MM.1S (cell line): Measurements from ENCODE around the gene NUP210L.

Experiments
- DNase-seq: peaks from one replicate; pipeline ENCODE4 v3.0.0-alpha.2; 2015
- H2AFZ ChIP-seq: fragments of 300-600 bp; sonication (generic); 2 replicates; pipeline ENCODE4 v1.6.0; 2016; ENCODE audit warnings: antibody characterized with exemption, low read length
- H3F3A ChIP-seq: fragments of 300-600 bp; sonication (generic); 2 replicates; pipeline ENCODE4 v1.6.1; 2016; ENCODE audit warnings: mild to moderate bottlenecking, antibody characterized with exemption, low read length, moderate library complexity, mixed read lengths; ENCODE audit not compliant: insufficient read depth
- H3K27ac ChIP-seq: fragments of 300-600 bp; sonication (generic); 2 replicates; pipeline ENCODE4 v1.5.1; 2016; ENCODE audit warnings: mild to moderate bottlenecking, low read length
- H3K27me3 ChIP-seq: fragments of 300-600 bp; sonication (generic); replicated peaks from 2 replicates; pipeline ENCODE4 v1.6.0; 2016; ENCODE audit warnings: low read length; ENCODE audit not compliant: insufficient read depth
- H3K36me3 ChIP-seq: fragments of 300-600 bp; sonication (generic); replicated peaks from 2 replicates; pipeline ENCODE4 v1.6.1; 2016; ENCODE audit warnings: mild to moderate bottlenecking, low read length, mixed read lengths; ENCODE audit not compliant: insufficient read depth
- H3K4me1 ChIP-seq: fragments of 300-600 bp; sonication (generic); 2 replicates; pipeline ENCODE4 v1.6.1; 2016; ENCODE audit warnings: low read length, mixed read lengths
- H3K4me2 ChIP-seq: fragments of 300-600 bp; sonication (generic); 2 replicates; pipeline ENCODE4 v1.6.0; 2016; ENCODE audit warnings: low read depth, low read length
- H3K4me3 ChIP-seq: fragments of 300-600 bp; sonication (generic); 2 replicates; pipeline ENCODE4 v1.5.1; 2016; ENCODE audit warnings: low read length, mixed read lengths
- H3K79me2 ChIP-seq: fragments of 300-600 bp; sonication (generic); 2 replicates; pipeline ENCODE4 v1.6.1; 2016; ENCODE audit warnings: mixed run types, low read length, mixed read lengths
- H3K9ac ChIP-seq: fragments of 300-600 bp; sonication (generic); 2 replicates; pipeline ENCODE4 v1.6.1; 2016; ENCODE audit warnings: low read length, mixed read lengths
- H3K9me2 ChIP-seq: fragments of 300-600 bp; sonication (generic); replicated peaks from 2 replicates; pipeline ENCODE4 v1.6.1; 2016; ENCODE audit warnings: mild to moderate bottlenecking, low read length, mixed read lengths; ENCODE audit not compliant: insufficient read depth
- H3K9me3 ChIP-seq: fragments of 300-600 bp; sonication (generic); replicated peaks from 2 replicates; pipeline ENCODE4 v1.6.1; 2016; ENCODE audit warnings: mild to moderate bottlenecking, low read length, mixed read lengths; ENCODE audit not compliant: insufficient read depth
- H4K20me1 ChIP-seq: fragments of 300-600 bp; sonication (generic); 2 replicates; pipeline ENCODE4 v1.6.1; 2016; ENCODE audit warnings: mild to moderate bottlenecking, low read length, moderate library complexity, mixed read lengths; ENCODE audit not compliant: insufficient read depth
- CTCF ChIP-seq: fragments of 300-600 bp; sonication (generic); IDR thresholded peaks from 2 replicates; pipeline ENCODE4 v1.5.1; 2016; ENCODE audit warnings: antibody characterized with exemption, low read length, mixed read lengths
- EZH2 ChIP-seq: fragments of 300-600 bp; sonication (generic); optimal IDR thresholded peaks from 2 replicates; pipeline ENCODE3; 2017; ENCODE audit warnings: low read depth, mild to moderate bottlenecking, antibody characterized with exemption, low read length, mixed read lengths
- EZH2phosphoT487 ChIP-seq: fragments of 300-600 bp; sonication (generic); IDR thresholded peaks from 2 replicates; pipeline ENCODE4 v1.6.1; 2018; ENCODE audit warnings: antibody characterized with exemption, low read length

The NUP210L gene

GRCh38 chr1:154183046-154183915 is 28.4 kb upstream of the NUP210L start:
- DNase-seq: peak; percentile 98
- Histone ChIP-seq H3K4me1 (peaks cover 49% of the 10 kb centered on the region), H2AFZ (peak overlapping the region; percentile 54), H3K27me3 (no peaks in the 10 kb centered on the region), H3K9me2 (no peaks in the 10 kb centered on the region), H4K20me1 (peaks cover 36% of the 10 kb centered on the region), H3F3A (peaks cover 50% of the 10 kb centered on the region), H3K9ac (peak overlapping the region; percentile 76), H3K4me3 (peak overlapping the region; percentile 89), H3K36me3 (no peaks in the 10 kb centered on the region), H3K9me3 (no peaks in the 10 kb centered on the region), H3K27ac (peak overlapping the region; percentile 69), H3K4me2 (peak overlapping the region; percentile 87), H3K79me2 (peaks cover 47% of the 10 kb centered on the region)
- no peak for TF ChIP-seq CTCF
- TF ChIP-seq EZH2phosphoT487: no peak
- no peak for TF ChIP-seq EZH2

- 0 out of 2 replicates have a peak, but pooled peaks cover 4% of the 10 kb centered on the region for H3K36me3 ChIP-seq
- H2AFZ ChIP-seq: peak overlapping the region; percentile 27
- H3K79me2 ChIP-seq: peaks cover 55% of the 10 kb centered on the region
- peaks cover 52% of the 10 kb centered on the region for H3K4me1 ChIP-seq
- peak overlapping the region; percentile 89 for H3K4me3 ChIP-seq
- H3K9me2 ChIP-seq: no peaks in the 10 kb centered on the region
- peaks cover 47% of the 10 kb centered on the region for H3F3A ChIP-seq
- no peaks in the 10 kb centered on the region for H3K9me3 ChIP-seq
- TF ChIP-seq EZH2: no peak
- TF ChIP-seq CTCF: no peak
- no peak for TF ChIP-seq EZH2phosphoT487
- peak; percentile 82 for DNase-seq
- peaks cover 44% of the 10 kb centered on the region for H4K20me1 ChIP-seq
- peak overlapping the region; percentile 76 for H3K9ac ChIP-seq
- H3K27me3 ChIP-seq: no peaks in the 10 kb centered on the region
- peak overlapping the region; percentile 69 for H3K27ac ChIP-seq
- peak overlapping the region; percentile 71 for H3K4me2 ChIP-seq
These were observed 27.6 kb upstream of the NUP210L start for GRCh38 chr1:154182344-154183045.

- peak overlapping the region; percentile 76 for H3K9ac ChIP-seq
- peaks cover 50% of the 10 kb centered on the region for H4K20me1 ChIP-seq
- H3K9me2 ChIP-seq: no peaks in the 10 kb centered on the region
- H3K4me3 ChIP-seq: peak overlapping the region; percentile 89
- TF ChIP-seq EZH2 (no peak), CTCF (no peak), EZH2phosphoT487 (no peak)
- H2AFZ ChIP-seq: no peak overlapping the region
- H3K79me2 ChIP-seq: peaks cover 61% of the 10 kb centered on the region
- no peaks in the 10 kb centered on the region for H3K9me3 ChIP-seq
- no peaks in the 10 kb centered on the region for H3K27me3 ChIP-seq
- H3K27ac ChIP-seq: peak overlapping the region; percentile 69; the same call in 1 of the 2 replicates
- H3K4me1 ChIP-seq: peaks cover 53% of the 10 kb centered on the region
- H3K36me3 ChIP-seq: 0 out of 2 replicates have a peak, but pooled peaks cover 4% of the 10 kb centered on the region
- DNase-seq: no peak
- H3F3A ChIP-seq: peaks cover 47% of the 10 kb centered on the region
- peak overlapping the region; percentile 71 for H3K4me2 ChIP-seq
These were observed 27.1 kb upstream of the NUP210L start for GRCh38 chr1:154181944-154182343.
